GM21526 (cell line): ENCODE data around the gene TNNC2.

ENCODE experiments used
- ATAC-seq: cut with Tn5 transposase; IDR thresholded peaks from one replicate; pipeline ENCODE4 v1.9.1; 2021; ENCODE audit warnings: moderate library complexity; ENCODE audit not compliant: unreplicated experiment, low FRiP score

TNNC2 gene

GRCh38 chr20:45788351-45788750 lies 38.8 kb downstream of the TNNC2 start:
- ATAC-seq: no peak

GRCh38 chr20:45783656-45784294 lies 43.3 kb downstream of the TNNC2 start:
- ATAC-seq: no peak

- no peak for ATAC-seq
Observed at GRCh38 chr20:45782890-45783289, 44.2 kb downstream of the TNNC2 start.

- ATAC-seq: no peak
Observed at GRCh38 chr20:45781391-45781931, 45.7 kb downstream of the TNNC2 start.

GRCh38 chr20:45780159-45780558 lies 47.0 kb downstream of the TNNC2 start:
- ATAC-seq: no peak

GRCh38 chr20:45779011-45779915 lies 47.8 kb downstream of the TNNC2 start:
- no peak for ATAC-seq

- no peak for ATAC-seq
Observed at GRCh38 chr20:45776931-45777330, 50.2 kb downstream of the TNNC2 start.

GRCh38 chr20:45775411-45775810 lies 51.7 kb downstream of the TNNC2 start:
- no peak for ATAC-seq

GRCh38 chr20:45774945-45775344 lies 52.2 kb downstream of the TNNC2 start:
- ATAC-seq: no peak
